IMR-90 (cell line): ENCODE data around the gene KCNT1. TPM values are rescaled to one million over a fixed set of nuclear protein-coding genes. Genes with fewer than 3 reads are reported as not detected.

Experiments used
- ATAC-seq: fragments of 200-7000 bp; cut with Tn5 transposase; 2 replicates; pipeline ENCODE4 v1.9.1; 2020; ENCODE audit warnings: low read depth, mild to moderate bottlenecking, moderate library complexity
- BruUV-seq: library from RNA; stranded (reverse); fragments of 400-500 nt; replicated peaks from 2 replicates; lab custom pipeline; 2021; lab: Mats Ljungman, UMichigan
- CTCF ChIA-PET: fragments of 300-600 bp; formaldehyde crosslinking; extraction: SDS; loops from one replicate; lab custom pipeline; 2021; ENCODE audit warnings: antibody characterized with exemption; lab: Yijun Ruan, JAX
- POLR2A ChIA-PET: fragments of 300-600 bp; sonication (Branson Sonifier 250); formaldehyde crosslinking; loops from one replicate; lab custom pipeline; 2022; ENCODE audit warnings: antibody characterized with exemption; ENCODE audit not compliant: unreplicated experiment; lab: Charles Lee
- DNase-seq: peaks from one replicate; pipeline ENCODE4 v3.0.0; 2013
- H2AFZ ChIP-seq: replicated peaks from 2 replicates; pipeline ENCODE3; 2013; ENCODE audit warnings: low read length, mild to moderate bottlenecking; ENCODE audit not compliant: poor library complexity
- H2AK5ac ChIP-seq: 2 replicates; pipeline ENCODE4 v1.6.1; 2013; ENCODE audit warnings: low read depth, low read length, inconsistent platforms
- H2AK9ac ChIP-seq: replicated peaks from 2 replicates; pipeline ENCODE3; 2013; ENCODE audit warnings: mild to moderate bottlenecking, low read depth, low read length, moderate library complexity; ENCODE audit not compliant: poor library complexity
- H2BK120ac ChIP-seq: 2 replicates; pipeline ENCODE4 v1.6.1; 2013; ENCODE audit warnings: low read depth, low read length, inconsistent platforms
- H2BK15ac ChIP-seq: 3 replicates; pipeline ENCODE4 v1.6.1; 2013; ENCODE audit warnings: low read depth, low read length, inconsistent platforms
- H2BK20ac ChIP-seq: 2 replicates; pipeline ENCODE4 v1.6.1; 2013; ENCODE audit warnings: low read depth, mild to moderate bottlenecking, inconsistent platforms, low read length, moderate library complexity
- H2BK5ac ChIP-seq: 2 replicates; pipeline ENCODE4 v1.6.1; 2013; ENCODE audit warnings: mild to moderate bottlenecking, low read depth, low read length, inconsistent platforms; ENCODE audit not compliant: poor library complexity, severe bottlenecking
- H3K14ac ChIP-seq: replicated peaks from 2 replicates; pipeline ENCODE4 v1.6.1; 2013; ENCODE audit warnings: low read depth, low read length, inconsistent platforms
- H3K18ac ChIP-seq: 2 replicates; pipeline ENCODE4 v1.6.1; 2013; ENCODE audit warnings: low read depth, low read length, control low read depth
- H3K23ac ChIP-seq: 2 replicates; pipeline ENCODE4 v1.6.1; 2013; ENCODE audit warnings: low read depth, low read length, inconsistent platforms
- H3K27ac ChIP-seq: 2 replicates; pipeline ENCODE4 v1.5.1; 2013; ENCODE audit warnings: mild to moderate bottlenecking, control low read depth, low read length; ENCODE audit not compliant: insufficient read depth
- H3K27me3 ChIP-seq: 2 replicates; pipeline ENCODE4 v1.6.1; 2013; ENCODE audit warnings: low read length; ENCODE audit not compliant: control insufficient read depth, insufficient read depth
- H3K36me3 ChIP-seq: 2 replicates; pipeline ENCODE4 v1.6.1; 2013; ENCODE audit warnings: low read length, mixed read lengths; ENCODE audit not compliant: control insufficient read depth, insufficient read depth
- H3K4ac ChIP-seq: 2 replicates; pipeline ENCODE4 v1.6.1; 2013; ENCODE audit warnings: low read depth, low read length, inconsistent platforms
- H3K4me1 ChIP-seq: 2 replicates; pipeline ENCODE4 v1.6.1; 2013; ENCODE audit warnings: low read length, mixed read lengths; ENCODE audit not compliant: control insufficient read depth, insufficient read depth
- H3K4me2 ChIP-seq: 2 replicates; pipeline ENCODE4 v1.6.1; 2013; ENCODE audit warnings: low read depth, mild to moderate bottlenecking, control low read depth, low read length, moderate library complexity
- H3K4me3 ChIP-seq: 2 replicates; pipeline ENCODE4 v1.5.1; 2013; ENCODE audit warnings: low read depth, mild to moderate bottlenecking, control low read depth, low read length, moderate library complexity; ENCODE audit not compliant: insufficient read depth
- H3K56ac ChIP-seq: 2 replicates; pipeline ENCODE4 v1.6.1; 2013; ENCODE audit warnings: low read length, inconsistent platforms; ENCODE audit not compliant: insufficient read depth; ENCODE audit errors: extremely low read depth
- H3K79me1 ChIP-seq, 2 experiments: 2 replicates each; pipeline ENCODE4 v1.6.1; 2013; ENCODE audit warnings: low read length in 2 of 2, inconsistent platforms in 1 of 2, low read depth in 1 of 2
- H3K9ac ChIP-seq: 2 replicates; pipeline ENCODE4 v1.6.1; 2013; ENCODE audit warnings: low read depth, low read length, control low read depth
- H3K9me1 ChIP-seq: 2 replicates; pipeline ENCODE4 v1.6.1; 2013; ENCODE audit warnings: low read length, inconsistent platforms; ENCODE audit not compliant: insufficient read depth
- H3K9me3 ChIP-seq: 2 replicates; pipeline ENCODE4 v1.6.1; 2013; ENCODE audit warnings: low read length; ENCODE audit not compliant: control insufficient read depth, insufficient read depth
- H4K20me1 ChIP-seq: 2 replicates; pipeline ENCODE4 v1.6.1; 2013; ENCODE audit warnings: low read length, inconsistent platforms; ENCODE audit not compliant: insufficient read depth
- H4K5ac ChIP-seq: 2 replicates; pipeline ENCODE4 v1.6.1; 2013; ENCODE audit warnings: mild to moderate bottlenecking, low read depth, low read length, control low read depth
- H4K8ac ChIP-seq, 2 experiments: 2 replicates each; pipeline ENCODE4 v1.6.1; 2013; ENCODE audit warnings: low read depth in 2 of 2, low read length in 2 of 2, control low read depth in 1 of 2, inconsistent platforms in 1 of 2
- H4K91ac ChIP-seq: 2 replicates; pipeline ENCODE4 v1.6.1; 2013; ENCODE audit warnings: low read depth, low read length, inconsistent platforms; ENCODE audit not compliant: insufficient read depth
- CEBPB ChIP-seq: IDR thresholded peaks from 2 replicates; pipeline ENCODE4 v1.6.1; 2012; ENCODE audit warnings: low read depth, low read length, improper control_type of control experiment
- CHD1 ChIP-seq: IDR thresholded peaks from 2 replicates; pipeline ENCODE4 v1.6.1; 2012; ENCODE audit warnings: low read depth, low read length, improper control_type of control experiment
- ELK1 ChIP-seq: fragments of 150-350 bp; IDR thresholded peaks from 2 replicates; pipeline ENCODE4 v1.6.1; 2016; ENCODE audit warnings: low read depth, mild to moderate bottlenecking, low read length, moderate library complexity, borderline replicate concordance
- FOS ChIP-seq: fragments of 150-350 bp; IDR thresholded peaks from 2 replicates; pipeline ENCODE4 v1.6.1; 2016; ENCODE audit warnings: low read depth, low read length
- MAFK ChIP-seq: IDR thresholded peaks from 2 replicates; pipeline ENCODE4 v1.6.1; 2012; ENCODE audit warnings: low read depth, low read length, improper control_type of control experiment
- MAZ ChIP-seq: IDR thresholded peaks from 2 replicates; pipeline ENCODE4 v1.6.1; 2012; ENCODE audit warnings: low read depth, mild to moderate bottlenecking, low read length, improper control_type of control experiment, moderate library complexity, borderline replicate concordance
- MXI1 ChIP-seq: IDR thresholded peaks from 2 replicates; pipeline ENCODE4 v1.6.1; 2012; ENCODE audit warnings: low read depth, mild to moderate bottlenecking, low read length, moderate library complexity, borderline replicate concordance
- NFE2L2 ChIP-seq: fragments of 150-350 bp; IDR thresholded peaks from 2 replicates; pipeline ENCODE4 v1.6.1; 2016; ENCODE audit warnings: low read depth, mild to moderate bottlenecking, low read length
- POLR2A ChIP-seq: IDR thresholded peaks from 2 replicates; pipeline ENCODE4 v1.6.1; 2012; ENCODE audit warnings: mild to moderate bottlenecking, low read depth, low read length
- RAD21 ChIP-seq: IDR thresholded peaks from 2 replicates; pipeline ENCODE4 v1.6.1; 2012; ENCODE audit warnings: low read length, improper control_type of control experiment
- RFX5 ChIP-seq: IDR thresholded peaks from 2 replicates; pipeline ENCODE4 v1.8.0; 2012; ENCODE audit warnings: low read depth, mild to moderate bottlenecking, low read length, moderate library complexity
- SMC3 ChIP-seq: fragments of 150-350 bp; IDR thresholded peaks from 2 replicates; pipeline ENCODE4 v1.6.1; 2016; ENCODE audit warnings: low read depth, mild to moderate bottlenecking, antibody characterized with exemption, low read length, moderate library complexity
- USF2 ChIP-seq: fragments of 150-350 bp; IDR thresholded peaks from 2 replicates; pipeline ENCODE4 v1.6.1; 2017; ENCODE audit warnings: mild to moderate bottlenecking, antibody characterized with exemption, low read length, low read depth
- WGBS, 2 experiments: methylation state at CpG; one replicate each; pipeline versions ENCODE4 v1.1.5 to v1.1.7; 2013; ENCODE audit warnings: missing lambda C conversion rate in 2 of 2; ENCODE audit not compliant: insufficient read length in 1 of 2; ENCODE audit errors: extremely low coverage in 2 of 2; 5-methylcytosine and 5-hydroxymethylcytosine counted together
- dilution Hi-C: fragments of 300-500 bp; cut with HindIII; formaldehyde crosslinking; loops from one replicate; pipeline ENCODE4 v1.14.3; 2018; ENCODE audit warnings: low sequenced_read_pairs; ENCODE audit not compliant: unreplicated experiment
- in situ Hi-C: fragments of 300-500 bp; cut with MboI; formaldehyde crosslinking; loops from 3 replicates; pipeline ENCODE4 v1.14.3; 2019; ENCODE audit warnings: low sequenced_read_pairs, inconsistent platforms, mixed read lengths
- intact Hi-C: fragments of 100-400 bp; cut with micrococcal nuclease; formaldehyde crosslinking; loops from 2 replicates; pipeline ENCODE4 v1.10.0; 2022
- polyA plus RNA-seq, 3 experiments: library from polyadenylated mRNA; depleted of rRNA; stranded (reverse); fragments of >200 nt; gene quantifications; 2 replicates each; pipeline ENCODE4 v1.2.3, GENCODE V29; 2012; ENCODE audit warnings: low replicate concordance in 1 of 3
- total RNA-seq: library from RNA; depleted of rRNA; stranded (reverse); fragments of >200 nt; gene quantifications from 2 replicates; pipeline ENCODE4 v1.2.3, GENCODE V29; 2012

The KCNT1 gene
- total and polyA plus RNA-seq, 2 of the 4 experiments (the other 2 are of a cell fraction), result not detected

GRCh38 chr9:135692410-135692809, 9.6 kb upstream of the KCNT1 start:
- no peak for TF ChIP-seq MAFK
- TF ChIP-seq USF2, result no peak
- no peak for TF ChIP-seq CEBPB
- no peak for TF ChIP-seq CHD1
- no peak for TF ChIP-seq MAZ
- no peak for TF ChIP-seq POLR2A
- TF ChIP-seq RFX5, result no peak
- no peak for TF ChIP-seq RAD21
- TF ChIP-seq MXI1, result no peak
- no peak for TF ChIP-seq NFE2L2
- no peak for TF ChIP-seq SMC3
- TF ChIP-seq ELK1, result no peak
- TF ChIP-seq FOS, result no peak
- H2AK9ac ChIP-seq, result no peak overlapping the region
- intact Hi-C loops (no loop called here), in situ Hi-C loops (no loop called here), dilution Hi-C loops (no loop called here)
- no peak overlapping the region for H2BK15ac ChIP-seq
- peak; percentile 8 for DNase-seq
- H4K8ac ChIP-seq, result no peak overlapping the region
- H3K56ac ChIP-seq, result no peak overlapping the region
- H3K4ac ChIP-seq, result no peak overlapping the region
- H3K4me1 ChIP-seq, result no peaks in the 10 kb centered on the region
- H3K27me3 ChIP-seq, result peaks cover 2% of the 10 kb centered on the region; the same call in 1 of the 2 replicates
- H3K14ac ChIP-seq, result no peak overlapping the region
- WGBS, 2 experiments, result 41% methylated on average over 2 of the region's 11 CpGs; no CpG with 5 or more reads in 1 of the 2 experiments
- H4K5ac ChIP-seq, result no peak overlapping the region
- ChIA-PET CTCF (no interaction called here), POLR2A (no interaction called here)
- no peak overlapping the region for H3K18ac ChIP-seq
- no peaks in the 10 kb centered on the region for H3K79me1 ChIP-seq
- no peak overlapping the region for H3K4me2 ChIP-seq
- no peak overlapping the region for H4K91ac ChIP-seq
- H2AK5ac ChIP-seq, result no peak overlapping the region
- no peaks in the 10 kb centered on the region for H4K20me1 ChIP-seq
- BruUV-seq, result no TSS peak
- H3K9ac ChIP-seq, result no peak overlapping the region
- no peak overlapping the region for H2BK120ac ChIP-seq
- H2BK20ac ChIP-seq, result no peak overlapping the region
- H3K9me1 ChIP-seq, result peaks cover 4% of the 10 kb centered on the region; the same call in 1 of the 2 replicates
- peak; percentile 38; the same call in 1 of the 2 replicates for ATAC-seq
- H3K9me3 ChIP-seq, result no peaks in the 10 kb centered on the region
- no peak overlapping the region for H2BK5ac ChIP-seq
- no peak overlapping the region for H3K23ac ChIP-seq
- no peak overlapping the region for H3K27ac ChIP-seq
- no peak overlapping the region for H2AFZ ChIP-seq
- H3K4me3 ChIP-seq, result no peak overlapping the region
- H3K36me3 ChIP-seq, result no peaks in the 10 kb centered on the region
